Suprapubic skin (tissue), 4 donors: ENCODE data around the gene GUCY1A2.

ENCODE experiments used
- CTCF ChIP-seq, 2 donors: fragments of 200-600 bp in 1 of 2; fragments of 450-650 bp in 1 of 2; sonication (generic) in 1 of 2; IDR thresholded peaks; one replicate each; pipeline ENCODE4 v1.5.1; 2016 to 2019; ENCODE audit warnings: antibody characterized with exemption in 2 of 2, mild to moderate bottlenecking in 1 of 2, moderate library complexity in 1 of 2
- EP300 ChIP-seq: sonication (generic); formaldehyde crosslinking; IDR thresholded peaks from one replicate; pipeline ENCODE4 v1.6.1; 2017; ENCODE audit warnings: antibody characterized with exemption
- POLR2A ChIP-seq, 2 donors: fragments of 450-650 bp; IDR thresholded peaks; one replicate each; pipeline ENCODE4 v1.6.1; 2017; ENCODE audit warnings: antibody characterized with exemption in 2 of 2, mild to moderate bottlenecking in 2 of 2, moderate library complexity in 2 of 2
- POLR2AphosphoS5 ChIP-seq, 3 donors: sonication (generic); formaldehyde crosslinking; IDR thresholded peaks; one replicate each; pipeline ENCODE4 v1.6.1; 2017; ENCODE audit warnings: antibody characterized with exemption in 3 of 3

- TF ChIP-seq CTCF (IDR thresholded peaks at IDR 0.05) (no peak), EP300 (no peak), POLR2AphosphoS5 (IDR thresholded peaks at IDR 0.05) (no peak), POLR2A (IDR thresholded peaks at IDR 0.05) (no peak)
These were observed 169.8 kb downstream of the GUCY1A2 start for GRCh38 chr11:106848526-106848925.
